Activated gamma-delta T cell treated with Interleukin-2 at 50 U/mL for 16 hours (primary cell): Measurements from ENCODE around the gene CDKN2B-AS1.

Experiments
- DNase-seq: peaks from one replicate; pipeline ENCODE4 v3.0.0-alpha.2; 2020

Gene CDKN2B-AS1

GRCh38 chr9:22124263-22125011, 129.8 kb downstream of the CDKN2B-AS1 start:
- no peak for DNase-seq

GRCh38 chr9:22129133-22129532, 134.5 kb downstream of the CDKN2B-AS1 start:
- no peak for DNase-seq

- DNase-seq = no peak
These were observed 135.0 kb downstream of the CDKN2B-AS1 start for GRCh38 chr9:22129633-22130032.

GRCh38 chr9:22131817-22132216, 137.2 kb downstream of the CDKN2B-AS1 start:
- DNase-seq = no peak

GRCh38 chr9:22134390-22134789, 139.8 kb downstream of the CDKN2B-AS1 start:
- DNase-seq = no peak

- DNase-seq = no peak
These were observed 142.0 kb downstream of the CDKN2B-AS1 start for GRCh38 chr9:22136461-22137096.

- DNase-seq = no peak
These were observed 144.5 kb downstream of the CDKN2B-AS1 start for GRCh38 chr9:22138956-22139660.

- DNase-seq = no peak
These were observed 147.3 kb downstream of the CDKN2B-AS1 start for GRCh38 chr9:22141908-22142307.

GRCh38 chr9:22142671-22143070, 148.1 kb downstream of the CDKN2B-AS1 start:
- no peak for DNase-seq

GRCh38 chr9:22143799-22144625, 149.4 kb downstream of the CDKN2B-AS1 start:
- DNase-seq = no peak

- DNase-seq = no peak
These were observed 152.0 kb downstream of the CDKN2B-AS1 start for GRCh38 chr9:22146604-22147003.

- no peak for DNase-seq
These were observed 153.4 kb downstream of the CDKN2B-AS1 start for GRCh38 chr9:22147813-22148527.

GRCh38 chr9:22148528-22148875, 153.9 kb downstream of the CDKN2B-AS1 start:
- DNase-seq = no peak

GRCh38 chr9:22148876-22149637, 154.5 kb downstream of the CDKN2B-AS1 start:
- DNase-seq = no peak

- no peak for DNase-seq
These were observed 159.5 kb downstream of the CDKN2B-AS1 start for GRCh38 chr9:22154064-22154463.

GRCh38 chr9:22156586-22156985, 162.0 kb downstream of the CDKN2B-AS1 start:
- DNase-seq = no peak

- DNase-seq = no peak
These were observed 162.7 kb downstream of the CDKN2B-AS1 start for GRCh38 chr9:22157276-22157675.

- no peak for DNase-seq
These were observed 163.2 kb downstream of the CDKN2B-AS1 start for GRCh38 chr9:22157828-22158227.

- no peak for DNase-seq
These were observed 163.7 kb downstream of the CDKN2B-AS1 start for GRCh38 chr9:22158271-22158670.

- no peak for DNase-seq
These were observed 164.3 kb downstream of the CDKN2B-AS1 start for GRCh38 chr9:22158927-22159346.

GRCh38 chr9:22159586-22159985, 165.0 kb downstream of the CDKN2B-AS1 start:
- DNase-seq = no peak

- no peak for DNase-seq
These were observed 165.6 kb downstream of the CDKN2B-AS1 start for GRCh38 chr9:22160221-22160620.
